Transverse colon (tissue), 4 donors: Measurements from ENCODE around the gene C9orf152. TPM values are rescaled to one million over a fixed set of nuclear protein-coding genes. Genes with fewer than 3 reads are reported as not detected.
A peak's percentile ranks its signal among the peaks of the same experiment; 100 is the strongest.

Source experiments
- DNase-seq: peaks from one replicate; pipeline ENCODE4 v3.0.0-alpha.2; 2019
- H3K27ac ChIP-seq, 4 donors: fragments of 200-600 bp; sonication (generic); 2 replicates each; pipeline ENCODE4 v1.5.1; 2016 to 2018; ENCODE audit warnings: inconsistent platforms in 4 of 4
- H3K27me3 ChIP-seq: fragments of 200-600 bp; sonication (generic); 2 replicates; pipeline ENCODE4 v1.5.1; 2017; ENCODE audit warnings: inconsistent platforms
- H3K36me3 ChIP-seq, 4 donors: fragments of 200-600 bp; sonication (generic); 2 replicates each; pipeline ENCODE4 v1.5.1; 2017 to 2019; ENCODE audit warnings: inconsistent platforms in 4 of 4
- H3K4me1 ChIP-seq, 4 donors: fragments of 200-600 bp; sonication (generic); 2 replicates each; pipeline ENCODE4 v1.5.1; 2017 to 2020; ENCODE audit warnings: inconsistent platforms in 4 of 4
- H3K4me3 ChIP-seq, 4 donors: fragments of 200-600 bp; sonication (generic); 1 replicate in 1 of 4; 2 replicates in 3 of 4; pipeline versions ENCODE4 v1.5.1 to v1.6.1; 2017 to 2019; ENCODE audit warnings: inconsistent platforms in 4 of 4
- H3K9me3 ChIP-seq, 2 donors: fragments of 200-600 bp; sonication (generic); 2 replicates each; pipeline ENCODE4 v1.5.1; 2017 to 2019; ENCODE audit warnings: inconsistent platforms in 2 of 2
- CTCF ChIP-seq, 5 experiments: fragments of 200-600 bp in 3 of 5; fragments of 450-650 bp in 2 of 5; sonication (generic) in 3 of 5; IDR thresholded peaks; 1 replicate in 2 of 5; 2 replicates in 3 of 5; pipeline ENCODE4 v1.5.1; 2016 to 2017; ENCODE audit warnings: antibody characterized with exemption in 5 of 5, inconsistent platforms in 3 of 5, mild to moderate bottlenecking in 2 of 5, moderate library complexity in 1 of 5
- EP300 ChIP-seq: sonication (generic); formaldehyde crosslinking; IDR thresholded peaks from one replicate; pipeline ENCODE4 v1.6.1; 2017; ENCODE audit warnings: antibody characterized with exemption, low read depth
- POLR2A ChIP-seq: fragments of 450-650 bp; IDR thresholded peaks from one replicate; pipeline ENCODE4 v1.6.1; 2016; ENCODE audit warnings: antibody characterized with exemption, mild to moderate bottlenecking, moderate library complexity
- POLR2AphosphoS5 ChIP-seq, 3 donors: sonication (generic); formaldehyde crosslinking; IDR thresholded peaks; one replicate each; pipeline ENCODE4 v1.6.1; 2016; ENCODE audit warnings: antibody characterized with exemption in 3 of 3
- WGBS, 2 donors: methylation state at CpG; one replicate each; pipeline ENCODE4 v1.1.5; 2018; ENCODE audit warnings: low coverage in 1 of 2; 5-methylcytosine and 5-hydroxymethylcytosine counted together
- in situ Hi-C, 4 donors: fragments of 200-750 bp; cut with MboI; loops; one replicate each; pipeline versions ENCODE4 v1.15.0 to v1.15.1; 2017; ENCODE audit warnings: low sequenced_read_pairs in 3 of 4, low pct_ligation_motif_present in 1 of 4, low pct_unique_long_range_greater_than_20kb in 1 of 4
- intact Hi-C: fragments of 100-400 bp; cut with DNase I; formaldehyde crosslinking; loops from one replicate; pipeline ENCODE4 v1.15.1; 2023; ENCODE audit warnings: low total_unique reads
- total RNA-seq, 4 donors: library from RNA; depleted of rRNA; stranded (reverse); fragments of >200 nt; gene quantifications; one replicate each; pipeline ENCODE4 v1.1.0, GENCODE V29; 2016

Gene C9orf152
- total RNA-seq, 4 donors from 2014 or later: 9.7 to 31.4 (median 16.7) TPM

GRCh38 chr9:110180511-110181434 lies 27.2 kb downstream of the C9orf152 start:
- H3K27ac ChIP-seq: peak overlapping the region in 2 of 4 donors; percentile 16 to 25
- no peaks in the 10 kb centered on the region for H3K27me3 ChIP-seq
- H3K4me1 ChIP-seq: peaks cover 0 to 11% (median 5%) of the 10 kb centered on the region in 4 donors
- 69 to 79% methylated on average over 3 to 7 of the region's 7 CpGs for WGBS, 2 donors
- DNase-seq: no peak
- H3K4me3 ChIP-seq: no peak overlapping the region
- no peaks in the 10 kb centered on the region for H3K36me3 ChIP-seq
- in situ Hi-C loops (loop anchor here in 2 of 4 donors (10.0 to 25.0 kb wide), 2 partner anchors 432 to 444 kb away; no protein-coding TSS in a partner anchor), intact Hi-C loops (loop anchor here (5.0 to 10.0 kb wide), 2 partner anchors 37 to 444 kb away; no protein-coding TSS in a partner anchor)
- H3K9me3 ChIP-seq: no peaks in the 10 kb centered on the region
- TF ChIP-seq POLR2AphosphoS5 (IDR thresholded peaks at IDR 0.05) (peak in 1 of 3 donors; percentile 10), EP300 (no peak)

DNA sequence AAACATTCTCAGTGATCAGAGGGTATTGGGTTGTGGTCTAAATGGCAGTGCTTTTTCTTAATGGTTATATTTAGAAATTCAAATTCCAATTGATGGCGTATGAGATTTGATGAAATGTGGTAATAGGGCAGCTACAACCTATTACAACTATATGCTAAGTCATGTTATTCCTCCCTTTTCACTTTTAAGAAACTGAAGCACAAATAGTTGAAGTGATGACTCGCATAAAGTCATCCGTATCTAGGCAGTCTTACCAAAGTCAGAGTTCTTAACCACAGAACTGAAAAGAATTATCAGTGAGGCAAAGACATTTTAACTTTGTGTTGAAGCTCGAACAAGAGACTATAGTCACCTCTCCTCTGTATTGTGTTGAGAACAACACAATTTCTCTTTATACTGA lies 28.2 kb downstream of the C9orf152 start:
- intact Hi-C loops: loop anchor here (5.0 to 10.0 kb wide), 2 partner anchors 38 to 445 kb away; no protein-coding TSS in a partner anchor
- H3K9me3 ChIP-seq: no peaks in the 10 kb centered on the region
- TF ChIP-seq CTCF (IDR thresholded peaks at IDR 0.05) (no peak), POLR2AphosphoS5 (IDR thresholded peaks at IDR 0.05) (no peak), POLR2A (no peak), EP300 (no peak)
- H3K36me3 ChIP-seq: no peaks in the 10 kb centered on the region
- no peak overlapping the region for H3K4me3 ChIP-seq
- H3K27me3 ChIP-seq: no peaks in the 10 kb centered on the region
- WGBS, 2 donors: 76 to 79% methylated on average over 4 of the region's 4 CpGs
- no peak for DNase-seq
- H3K27ac ChIP-seq: no peak overlapping the region
- peaks cover 0 to 11% (median 5%) of the 10 kb centered on the region in 4 donors for H3K4me1 ChIP-seq
- in situ Hi-C loops: loop anchor here in 2 of 4 donors (10.0 to 25.0 kb wide), 2 partner anchors 433 to 445 kb away; no protein-coding TSS in a partner anchor

- 57 to 70% methylated on average over 1 of the region's 1 CpG for WGBS, 2 donors
- Histone ChIP-seq H3K4me1 (peaks cover 0 to 5% (median under 1%) of the 10 kb centered on the region in 4 donors), H3K36me3 (no peaks in the 10 kb centered on the region), H3K27me3 (no peaks in the 10 kb centered on the region), H3K9me3 (no peaks in the 10 kb centered on the region), H3K4me3 (no peak overlapping the region), H3K27ac (no peak overlapping the region)
- no peak for DNase-seq
- no peak for TF ChIP-seq POLR2A
- no peak for TF ChIP-seq POLR2AphosphoS5 (IDR thresholded peaks at IDR 0.05)
- TF ChIP-seq CTCF (IDR thresholded peaks at IDR 0.05): no peak
- TF ChIP-seq EP300: no peak
- in situ Hi-C loops (loop anchor here in 1 of 4 donors (25.0 kb wide), 1 partner anchor 434 kb away; no protein-coding TSS in a partner anchor), intact Hi-C loops (no loop called here)
Observed at GRCh38 chr9:110178281-110178680, 29.7 kb downstream of the C9orf152 start.

GRCh38 chr9:110175275-110175968 lies 32.5 kb downstream of the C9orf152 start:
- peaks cover 0 to under 1% (median 0%) of the 10 kb centered on the region in 4 donors for H3K4me1 ChIP-seq
- TF ChIP-seq POLR2A (no peak), EP300 (no peak), POLR2AphosphoS5 (IDR thresholded peaks at IDR 0.05) (no peak), CTCF (IDR thresholded peaks at IDR 0.05) (no peak)
- H3K36me3 ChIP-seq: no peaks in the 10 kb centered on the region
- no peak for DNase-seq
- no peaks in the 10 kb centered on the region for H3K9me3 ChIP-seq
- 83 to 91% methylated on average over 1 to 4 of the region's 4 CpGs for WGBS, 2 donors
- in situ Hi-C loops (loop anchor here in 1 of 4 donors (25.0 kb wide), 1 partner anchor 437 kb away; no protein-coding TSS in a partner anchor), intact Hi-C loops (no loop called here)
- no peak overlapping the region for H3K27ac ChIP-seq
- H3K27me3 ChIP-seq: no peaks in the 10 kb centered on the region
- H3K4me3 ChIP-seq: no peak overlapping the region
